22Rv1 (cell line): Measurements from ENCODE around the gene PHLPP2.

Experiments used
- ZFX ChIP-seq: fragments of 450-650 bp; IDR thresholded peaks from 2 replicates; pipeline ENCODE4 v1.6.1; 2017; ENCODE audit warnings: antibody characterized with exemption, borderline replicate concordance
- TF ChIP-seq, protein P1 (sequence below): fragments of 450-650 bp; IDR thresholded peaks from 2 replicates; pipeline ENCODE4 v1.5.1; 2017; ENCODE audit warnings: mild to moderate bottlenecking

DNA sequence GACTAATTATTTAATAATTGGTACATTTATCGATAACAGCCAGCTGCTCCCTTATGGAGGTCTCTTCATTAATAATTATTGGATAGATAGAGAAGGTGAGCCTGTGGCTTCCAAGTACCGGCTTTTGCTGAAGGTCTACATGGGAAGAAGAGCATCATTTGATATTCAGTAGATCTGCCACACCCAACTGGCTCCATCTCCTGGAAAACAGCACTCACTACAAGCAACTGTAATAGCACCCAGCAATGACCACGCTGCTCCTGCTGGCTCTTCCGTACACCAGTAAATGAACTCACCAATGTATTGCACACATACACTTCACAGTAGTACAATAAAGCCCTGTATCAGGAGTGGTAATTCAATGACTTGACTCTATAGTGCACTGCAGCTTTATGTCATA, 79.1 kb downstream of the PHLPP2 start:
- TF ChIP-seq, protein P1, sequence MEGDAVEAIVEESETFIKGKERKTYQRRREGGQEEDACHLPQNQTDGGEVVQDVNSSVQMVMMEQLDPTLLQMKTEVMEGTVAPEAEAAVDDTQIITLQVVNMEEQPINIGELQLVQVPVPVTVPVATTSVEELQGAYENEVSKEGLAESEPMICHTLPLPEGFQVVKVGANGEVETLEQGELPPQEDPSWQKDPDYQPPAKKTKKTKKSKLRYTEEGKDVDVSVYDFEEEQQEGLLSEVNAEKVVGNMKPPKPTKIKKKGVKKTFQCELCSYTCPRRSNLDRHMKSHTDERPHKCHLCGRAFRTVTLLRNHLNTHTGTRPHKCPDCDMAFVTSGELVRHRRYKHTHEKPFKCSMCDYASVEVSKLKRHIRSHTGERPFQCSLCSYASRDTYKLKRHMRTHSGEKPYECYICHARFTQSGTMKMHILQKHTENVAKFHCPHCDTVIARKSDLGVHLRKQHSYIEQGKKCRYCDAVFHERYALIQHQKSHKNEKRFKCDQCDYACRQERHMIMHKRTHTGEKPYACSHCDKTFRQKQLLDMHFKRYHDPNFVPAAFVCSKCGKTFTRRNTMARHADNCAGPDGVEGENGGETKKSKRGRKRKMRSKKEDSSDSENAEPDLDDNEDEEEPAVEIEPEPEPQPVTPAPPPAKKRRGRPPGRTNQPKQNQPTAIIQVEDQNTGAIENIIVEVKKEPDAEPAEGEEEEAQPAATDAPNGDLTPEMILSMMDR, result peak; percentile 65
- no peak for TF ChIP-seq ZFX
